ENCODE measurements around the gene RNF212.

Gene RNF212

DNA sequence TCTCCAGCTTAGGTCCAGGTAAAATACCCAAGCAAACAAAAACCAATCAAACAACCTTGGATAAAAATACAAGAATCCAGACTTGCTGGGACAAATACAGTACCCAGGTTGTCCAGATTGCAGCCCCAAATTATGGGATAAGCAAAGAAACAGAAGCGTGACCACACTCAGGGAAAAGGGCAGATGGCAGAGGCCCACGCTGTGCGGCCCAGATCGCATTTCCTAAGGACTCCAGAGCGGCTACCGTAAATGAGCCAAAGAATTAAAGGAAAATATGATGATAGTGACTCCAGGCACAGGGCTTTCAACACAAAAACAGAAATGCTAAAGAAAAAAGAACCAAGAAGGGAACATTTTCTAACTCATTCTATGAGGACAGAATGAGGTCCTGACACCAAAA is 51.6 kb downstream of the RNF212 start:
- TF ChIP-seq, protein P1, sequence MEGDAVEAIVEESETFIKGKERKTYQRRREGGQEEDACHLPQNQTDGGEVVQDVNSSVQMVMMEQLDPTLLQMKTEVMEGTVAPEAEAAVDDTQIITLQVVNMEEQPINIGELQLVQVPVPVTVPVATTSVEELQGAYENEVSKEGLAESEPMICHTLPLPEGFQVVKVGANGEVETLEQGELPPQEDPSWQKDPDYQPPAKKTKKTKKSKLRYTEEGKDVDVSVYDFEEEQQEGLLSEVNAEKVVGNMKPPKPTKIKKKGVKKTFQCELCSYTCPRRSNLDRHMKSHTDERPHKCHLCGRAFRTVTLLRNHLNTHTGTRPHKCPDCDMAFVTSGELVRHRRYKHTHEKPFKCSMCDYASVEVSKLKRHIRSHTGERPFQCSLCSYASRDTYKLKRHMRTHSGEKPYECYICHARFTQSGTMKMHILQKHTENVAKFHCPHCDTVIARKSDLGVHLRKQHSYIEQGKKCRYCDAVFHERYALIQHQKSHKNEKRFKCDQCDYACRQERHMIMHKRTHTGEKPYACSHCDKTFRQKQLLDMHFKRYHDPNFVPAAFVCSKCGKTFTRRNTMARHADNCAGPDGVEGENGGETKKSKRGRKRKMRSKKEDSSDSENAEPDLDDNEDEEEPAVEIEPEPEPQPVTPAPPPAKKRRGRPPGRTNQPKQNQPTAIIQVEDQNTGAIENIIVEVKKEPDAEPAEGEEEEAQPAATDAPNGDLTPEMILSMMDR (IDR thresholded peaks at IDR 0.05; ENCODE audit: extremely low read depth, insufficient read depth, missing control alignments) = no peak
- in situ Hi-C loops (cut with MboI; ENCODE audit: low pct_unique_long_range_greater_than_20kb, low sequenced_read_pairs, unreplicated experiment) = no loop called here
- DNase-seq (ENCODE audit: low spot score) = no peak

DNA sequence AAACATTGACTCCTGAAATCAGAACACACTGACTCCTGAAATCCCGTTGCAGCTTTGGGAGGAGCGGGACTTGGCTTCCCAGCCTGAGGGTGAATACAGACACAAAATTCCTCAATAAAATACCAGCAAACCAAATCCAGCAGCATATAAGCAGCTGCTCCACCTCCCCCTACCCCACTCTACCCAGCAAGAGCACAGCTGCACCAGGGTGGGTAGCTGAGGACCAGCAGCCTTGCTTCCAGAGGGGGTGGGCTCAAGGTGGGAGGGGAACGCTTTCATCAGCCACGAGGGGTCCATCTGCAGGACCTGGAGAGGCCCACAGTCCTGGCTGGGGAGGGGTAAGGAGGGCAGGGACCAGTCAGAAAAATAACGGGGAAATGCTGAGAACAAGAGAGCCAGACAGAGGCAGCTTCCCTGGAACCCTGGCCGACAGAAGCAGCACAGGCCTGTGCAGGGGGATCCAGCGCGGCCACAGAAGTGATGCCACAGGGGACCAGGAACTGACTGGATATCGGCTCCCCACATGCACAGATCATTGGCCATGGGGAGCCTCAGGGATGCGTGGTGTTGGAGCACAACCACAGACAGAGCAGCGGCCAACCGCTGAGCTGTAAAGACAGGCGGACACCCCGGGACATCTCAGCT is 52.2 kb downstream of the RNF212 start:
- TF ChIP-seq, protein P1 (IDR thresholded peaks at IDR 0.05; ENCODE audit: extremely low read depth, insufficient read depth, missing control alignments) = no peak
- DNase-seq (ENCODE audit: low spot score) = no peak
- in situ Hi-C loops (cut with MboI; ENCODE audit: low pct_unique_long_range_greater_than_20kb, low sequenced_read_pairs, unreplicated experiment) = no loop called here

DNA sequence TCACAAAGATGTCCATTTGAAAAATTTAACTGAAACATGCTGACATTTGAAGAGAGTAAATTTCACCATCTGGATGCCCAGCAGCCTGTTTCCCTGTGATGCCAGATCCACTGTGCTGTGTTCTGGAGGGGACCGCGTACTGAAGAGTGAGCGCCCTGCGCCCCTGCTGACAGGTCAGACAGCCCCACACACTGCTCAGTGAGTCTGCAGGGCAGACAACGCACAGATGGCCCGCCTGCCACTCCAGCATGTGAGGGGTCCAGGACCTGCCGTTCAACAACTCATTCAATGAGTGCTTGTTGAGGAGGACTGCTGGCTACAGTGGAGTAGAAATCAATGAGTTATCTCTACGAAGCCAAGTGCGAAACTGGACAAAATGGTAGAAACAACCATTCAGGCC is 52.7 kb downstream of the RNF212 start:
- in situ Hi-C loops (cut with MboI; ENCODE audit: low pct_unique_long_range_greater_than_20kb, low sequenced_read_pairs, unreplicated experiment) = no loop called here

DNA sequence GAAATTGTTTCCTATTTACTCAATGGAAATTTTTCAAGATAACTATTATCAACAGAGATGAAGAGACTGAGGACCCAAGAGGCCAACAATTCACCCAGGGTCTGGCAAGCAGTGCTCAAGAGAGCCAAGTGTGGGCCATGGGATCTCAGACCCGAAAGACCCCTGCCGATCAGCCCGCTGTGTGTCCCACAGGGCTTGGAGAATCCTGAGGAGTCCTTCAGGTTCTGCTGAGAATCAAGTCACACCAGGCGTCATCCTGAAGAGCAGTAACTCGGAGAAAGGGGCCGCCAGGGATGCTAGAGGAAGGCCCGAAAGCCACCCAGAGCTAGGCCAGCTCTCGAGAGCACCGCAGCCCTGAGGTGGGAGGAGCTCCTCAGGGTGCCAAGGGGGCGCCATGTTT is 53.2 kb downstream of the RNF212 start:
- DNase-seq (ENCODE audit: low spot score) = no peak
- TF ChIP-seq, protein P1 (IDR thresholded peaks at IDR 0.05; ENCODE audit: extremely low read depth, insufficient read depth, missing control alignments) = no peak
- in situ Hi-C loops (cut with MboI; ENCODE audit: low pct_unique_long_range_greater_than_20kb, low sequenced_read_pairs, unreplicated experiment) = no loop called here

More for the DNA sequence above, 52.7 kb downstream of the RNF212 start:
- TF ChIP-seq, protein P1 (IDR thresholded peaks at IDR 0.05; ENCODE audit: extremely low read depth, insufficient read depth, missing control alignments) = no peak
- no peak for DNase-seq (ENCODE audit: low spot score)

DNA sequence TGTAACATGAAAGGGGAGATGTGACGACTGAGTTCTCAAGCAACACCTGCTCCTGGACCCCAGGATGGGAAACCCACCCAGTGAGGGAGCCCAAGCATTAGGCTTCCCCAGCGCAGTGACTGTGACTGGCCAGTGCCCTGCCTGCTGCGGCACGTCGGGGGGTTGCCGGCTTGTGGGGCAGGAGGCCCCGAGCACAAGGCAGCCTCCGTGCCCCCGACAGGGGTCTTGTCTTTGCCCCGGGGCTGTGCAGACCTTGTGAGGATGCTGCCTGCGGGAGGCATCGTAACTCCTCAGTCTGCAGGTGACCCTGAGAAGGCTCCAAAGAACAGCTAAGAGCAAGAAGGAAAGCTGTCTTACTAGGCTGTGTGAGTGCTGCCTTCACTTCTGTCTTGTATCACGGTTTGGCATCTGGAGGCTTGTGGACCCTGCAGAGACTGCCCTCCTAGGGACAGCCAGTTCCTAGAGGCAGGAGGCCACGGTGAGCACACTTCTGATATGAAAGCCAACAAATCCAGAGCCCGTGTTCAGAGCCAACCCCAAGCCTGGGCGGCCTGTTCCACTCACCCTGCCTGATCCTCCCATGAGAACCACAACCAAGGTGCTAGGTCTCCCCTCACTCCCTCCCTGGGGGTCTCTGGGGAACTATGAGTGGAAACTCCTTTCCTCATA is 54.2 kb downstream of the RNF212 start:
- TF ChIP-seq, protein P1 (IDR thresholded peaks at IDR 0.05; ENCODE audit: extremely low read depth, insufficient read depth, missing control alignments) = no peak
- no peak for DNase-seq (ENCODE audit: low spot score)
- in situ Hi-C loops (cut with MboI; ENCODE audit: low pct_unique_long_range_greater_than_20kb, low sequenced_read_pairs, unreplicated experiment) = no loop called here

DNA sequence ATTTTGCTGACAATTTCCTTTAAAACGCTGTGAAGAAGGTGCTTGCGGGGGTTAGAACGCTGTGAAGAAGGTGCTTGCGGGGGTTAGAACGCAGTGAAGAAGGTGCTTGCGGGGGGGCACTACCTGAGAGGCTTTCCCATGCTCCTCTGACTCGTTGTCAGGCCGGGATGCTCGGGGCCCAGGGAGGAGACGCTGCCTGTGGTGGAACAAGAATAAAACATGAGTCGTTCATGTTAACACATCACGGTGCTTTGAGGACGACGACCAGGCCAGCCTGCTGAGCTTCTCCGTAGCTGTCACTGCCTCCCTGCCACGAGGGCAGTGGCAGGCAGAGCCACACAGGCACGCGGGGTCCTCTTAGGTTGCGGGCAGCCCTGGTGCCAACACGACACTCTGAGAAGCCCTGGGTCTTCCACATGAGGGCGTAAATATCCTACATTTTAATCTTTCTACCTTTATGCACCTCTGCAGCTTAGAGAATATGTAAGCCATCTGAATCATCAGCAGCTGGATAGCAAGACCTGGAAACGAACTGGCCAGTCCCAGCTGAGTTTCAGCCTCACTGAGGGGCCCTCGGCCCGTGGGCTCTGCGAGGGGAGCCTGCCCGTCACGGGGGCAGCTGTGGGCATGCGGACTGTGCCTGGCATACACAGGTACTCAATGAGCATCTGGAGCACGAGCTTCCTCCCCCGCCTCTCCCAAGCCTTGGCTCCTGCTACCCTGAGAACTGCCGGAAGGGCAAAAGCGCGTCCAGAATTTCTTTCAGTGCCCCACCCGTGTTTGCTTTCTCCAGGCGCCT is 55.0 kb downstream of the RNF212 start:
- in situ Hi-C loops (cut with MboI; ENCODE audit: low pct_unique_long_range_greater_than_20kb, low sequenced_read_pairs, unreplicated experiment) = no loop called here
- TF ChIP-seq, protein P1 (IDR thresholded peaks at IDR 0.05; ENCODE audit: extremely low read depth, insufficient read depth, missing control alignments) = no peak
- DNase-seq (ENCODE audit: low spot score) = no peak
